Breast epithelium (tissue), 3 donors: Measurements from ENCODE around the gene BRF1.

Experiments
- CTCF ChIP-seq, 3 donors: fragments of 450-650 bp; IDR thresholded peaks; one replicate each; pipeline ENCODE4 v1.5.1; 2016 to 2017; ENCODE audit warnings: antibody characterized with exemption in 3 of 3, mild to moderate bottlenecking in 3 of 3, moderate library complexity in 3 of 3
- POLR2A ChIP-seq: fragments of 450-650 bp; IDR thresholded peaks from one replicate; pipeline ENCODE4 v1.6.1; 2016; ENCODE audit warnings: antibody characterized with exemption, mild to moderate bottlenecking, moderate library complexity

- TF ChIP-seq POLR2A, result no peak
- no peak for TF ChIP-seq CTCF (IDR thresholded peaks at IDR 0.05)
These were observed 16.9 kb downstream of the BRF1 start for GRCh38 chr14:105283899-105284298.
